ENCODE data around the gene TMEM170A. TPM values are rescaled to one million over a fixed set of nuclear protein-coding genes. Genes with fewer than 3 reads are reported as not detected.
A peak's percentile ranks its signal among the peaks of the same experiment; 100 is the strongest.
"Not testable (repeated sequence)": the region's sequence is repeated elsewhere in the genome, so short reads cannot be mapped to it uniquely, and the experiment has no call there.

TMEM170A gene
- total RNA-seq, 1 experiment from 2014 or later = 45.6 TPM

GRCh38 chr16:75429621-75430403 lies 34.7 kb downstream of the TMEM170A start (continued):
- TF ChIP-seq AFF4 (CRISPR knock-in tag; IDR thresholded peaks at IDR 0.05; ENCODE audit: borderline replicate concordance) = no peak
- no peak for TF ChIP-seq JAZF1 (CRISPR knock-in tag; IDR thresholded peaks at IDR 0.05)
- no peak for TF ChIP-seq NR1H2 (CRISPR knock-in tag; IDR thresholded peaks at IDR 0.05)
- TF ChIP-seq ZSCAN18 (CRISPR knock-in tag; IDR thresholded peaks at IDR 0.05) = no peak
- no peak for TF ChIP-seq EMX1 (CRISPR knock-in tag; IDR thresholded peaks at IDR 0.05)
- no peak for TF ChIP-seq NR2C2 (CRISPR knock-in tag; IDR thresholded peaks at IDR 0.05)
- no peak for TF ChIP-seq CBFB (CRISPR knock-in tag; IDR thresholded peaks at IDR 0.05; ENCODE audit: low read depth)

GRCh38 chr16:75426524-75426923 lies 38.0 kb downstream of the TMEM170A start:
- H3K27me3 Mint-ChIP-seq (ENCODE audit: low read depth); ATAC-seq; H3K36me3 Mint-ChIP-seq; DNase-seq (ENCODE audit: low spot score); H3K9me3 Mint-ChIP-seq; POLR2A ChIA-PET; H3K4me3 Mint-ChIP-seq: not testable (repeated sequence)
- Mint-ChIP-seq H3K27ac (peak overlapping the region; percentile 65; the same call in 1 of the 2 replicates), H3K4me1 (peaks cover 33% of the 10 kb centered on the region)
- CTCF ChIA-PET = interaction anchor here (1.4 kb wide), 1 partner anchor 90 kb away, joined by 3 read pairs; no protein-coding TSS in a partner anchor

- POLR2A ChIA-PET; ATAC-seq; H3K4me3 Mint-ChIP-seq; DNase-seq (ENCODE audit: low spot score); H3K36me3 Mint-ChIP-seq; H3K9me3 Mint-ChIP-seq; H3K27me3 Mint-ChIP-seq (ENCODE audit: low read depth): not testable (repeated sequence)
- peaks cover 53% of the 10 kb centered on the region for H3K4me1 Mint-ChIP-seq
- CTCF ChIA-PET = interaction anchor here (1.2 kb wide), 1 partner anchor 39 kb away, joined by 3 read pairs; no protein-coding TSS in a partner anchor
- H3K27ac Mint-ChIP-seq = peak overlapping the region; percentile 80; the same call in 1 of the 2 replicates
These were observed 40.3 kb downstream of the TMEM170A start for GRCh38 chr16:75424105-75424762.

- H3K9me3 Mint-ChIP-seq = no peaks in the 10 kb centered on the region
- H3K4me3 Mint-ChIP-seq = no peak overlapping the region
- DNase-seq (ENCODE audit: low spot score) (no peak), ATAC-seq (no peak)
- H3K27ac Mint-ChIP-seq = peak overlapping the region; percentile 36
- ChIA-PET POLR2A (no interaction called here), CTCF (interaction anchor here (0.7 to 1.2 kb wide), 2 partner anchors 38 to 136 kb away, joined by 3 to 4 read pairs; no protein-coding TSS in a partner anchor)
- H3K36me3 Mint-ChIP-seq = no peaks in the 10 kb centered on the region
- H3K4me1 Mint-ChIP-seq = peaks cover 50% of the 10 kb centered on the region
- H3K27me3 Mint-ChIP-seq (ENCODE audit: low read depth) = no peaks in the 10 kb centered on the region
- no peak for TF ChIP-seq ATF1 (CRISPR knock-in tag; IDR thresholded peaks at IDR 0.05)
- TF ChIP-seq USF1 (CRISPR knock-in tag; IDR thresholded peaks at IDR 0.05) = no peak
- no peak for TF ChIP-seq SMAD3 (CRISPR knock-in tag; IDR thresholded peaks at IDR 0.05; ENCODE audit: borderline replicate concordance)
- TF ChIP-seq FOXJ3 (CRISPR knock-in tag; IDR thresholded peaks at IDR 0.05; ENCODE audit: borderline replicate concordance) = no peak
- TF ChIP-seq FOXP1 (CRISPR knock-in tag; IDR thresholded peaks at IDR 0.05; ENCODE audit: borderline replicate concordance) = no peak
- no peak for TF ChIP-seq ATF3 (CRISPR knock-in tag; conservative IDR thresholded peaks at IDR 0.05)
- TF ChIP-seq TCF7 (CRISPR knock-in tag; IDR thresholded peaks at IDR 0.05; ENCODE audit: low read depth) = no peak
- no peak for TF ChIP-seq ZNF138 (CRISPR knock-in tag; conservative IDR thresholded peaks at IDR 0.05)
- TF ChIP-seq EMX1 (CRISPR knock-in tag; IDR thresholded peaks at IDR 0.05) = no peak
- no peak for TF ChIP-seq ZNF396 (CRISPR knock-in tag; IDR thresholded peaks at IDR 0.05; ENCODE audit: borderline replicate concordance)
- no peak for TF ChIP-seq KAT7 (CRISPR knock-in tag; IDR thresholded peaks at IDR 0.05; ENCODE audit: borderline replicate concordance)
- no peak for TF ChIP-seq SOX15 (CRISPR knock-in tag; IDR thresholded peaks at IDR 0.05)
- TF ChIP-seq PRDM15 (CRISPR knock-in tag; IDR thresholded peaks at IDR 0.05) = no peak
These were observed 40.8 kb downstream of the TMEM170A start for GRCh38 chr16:75423723-75424104.

All from WTC11 (cell line).